Natural killer cell (primary cell): ENCODE results near the gene GMFB. TPM values are rescaled to one million over a fixed set of nuclear protein-coding genes. Genes with fewer than 3 reads are reported as not detected.

ENCODE experiments used
- ATAC-seq, 3 donors: fragments of 150-1000 bp in 2 of 3; fragments of 200-7000 bp in 1 of 3; cut with Tn5 transposase; 1 replicate in 1 of 3; 2 replicates in 2 of 3; pipeline ENCODE4 v1.10.0; 2021; ENCODE audit warnings: mild to moderate bottlenecking in 2 of 3, moderate library complexity in 2 of 3
- DNase-seq, 2 donors: peaks; one replicate each; pipeline versions ENCODE4 v3.0.0 to v3.0.0-alpha.2; 2013 to 2021; ENCODE audit warnings: mixed read lengths in 1 of 2
- H3K27ac ChIP-seq: one replicate; pipeline ENCODE4 v1.5.1; 2013; ENCODE audit warnings: mild to moderate bottlenecking, low read length
- H3K27me3 ChIP-seq: one replicate; pipeline ENCODE4 v1.6.1; 2013; ENCODE audit warnings: low read length; ENCODE audit not compliant: control insufficient read depth, insufficient read depth
- H3K36me3 ChIP-seq: one replicate; pipeline ENCODE4 v1.6.1; 2013; ENCODE audit warnings: low read length; ENCODE audit not compliant: control insufficient read depth, insufficient read depth
- H3K4me1 ChIP-seq: one replicate; pipeline ENCODE4 v1.6.1; 2013; ENCODE audit warnings: low read length; ENCODE audit not compliant: control insufficient read depth, insufficient read depth
- H3K4me3 ChIP-seq: one replicate; pipeline ENCODE4 v1.5.1; 2013; ENCODE audit warnings: low read length
- H3K9me3 ChIP-seq: one replicate; pipeline ENCODE4 v1.6.1; 2013; ENCODE audit warnings: low read length; ENCODE audit not compliant: control insufficient read depth, insufficient read depth
- H3K27ac Mint-ChIP-seq, 2 donors: one replicate each; pipeline ENCODE4 v1.8.0; 2022; ENCODE audit warnings: mild to moderate bottlenecking in 2 of 2, mixed read lengths in 2 of 2, moderate library complexity in 1 of 2
- H3K27me3 Mint-ChIP-seq, 2 donors: one replicate each; pipeline ENCODE4 v1.8.0; 2022; ENCODE audit warnings: low read depth in 2 of 2, mixed read lengths in 2 of 2
- H3K36me3 Mint-ChIP-seq: one replicate; pipeline ENCODE4 v1.8.0; 2022; ENCODE audit warnings: mixed read lengths
- H3K4me1 Mint-ChIP-seq, 2 donors: one replicate each; pipeline ENCODE4 v1.8.0; 2022; ENCODE audit warnings: mixed read lengths in 2 of 2
- H3K4me3 Mint-ChIP-seq: one replicate; pipeline ENCODE4 v1.8.0; 2022; ENCODE audit warnings: mild to moderate bottlenecking, moderate library complexity, mixed read lengths
- H3K9me3 Mint-ChIP-seq, 2 donors: one replicate each; pipeline ENCODE4 v1.8.0; 2022; ENCODE audit warnings: mixed read lengths in 2 of 2
- CTCF ChIP-seq: fragments of 200-600 bp; IDR thresholded peaks from one replicate; pipeline ENCODE4 v1.8.0; 2022; ENCODE audit warnings: antibody characterized with exemption
- WGBS: methylation state at CpG from one replicate; pipeline ENCODE4 v1.1.7; 2013; ENCODE audit warnings: missing lambda C conversion rate; ENCODE audit not compliant: insufficient coverage; 5-methylcytosine and 5-hydroxymethylcytosine counted together
- intact Hi-C: fragments of 100-400 bp; cut with micrococcal nuclease; formaldehyde crosslinking; loops from one replicate; pipeline ENCODE4 v1.14.2; 2022
- total RNA-seq, 4 donors: library from RNA; stranded (reverse); fragments of 120-200 nt in 1 of 4; gene quantifications; one replicate each; pipeline versions ENCODE4 v1.2.3 to v1.2.4, GENCODE V29; 2013 to 2022

GMFB gene
- total RNA-seq, 3 donors from 2014 or later (not counting 1 experiment from before 2014, with no cell fraction given), result 46.4 to 55.1 (median 52.8) TPM

- Histone ChIP-seq H3K4me1 (peaks cover 3% of the 10 kb centered on the region), H3K27me3 (no peaks in the 10 kb centered on the region), H3K4me3 (no peak overlapping the region), H3K9me3 (no peaks in the 10 kb centered on the region), H3K27ac (no peak overlapping the region), H3K36me3 (no peaks in the 10 kb centered on the region)
- no peak for TF ChIP-seq CTCF
- 93% methylated on average over 8 of the region's 8 CpGs for WGBS
- peaks cover 9 to 35% of the 10 kb centered on the region in 2 donors for H3K27me3 Mint-ChIP-seq
- no peak overlapping the region for H3K4me3 Mint-ChIP-seq
- DNase-seq (no peak), ATAC-seq (peak in 1 of 3 donors; percentile 65)
- H3K36me3 Mint-ChIP-seq, result no peaks in the 10 kb centered on the region
- H3K9me3 Mint-ChIP-seq, result no peaks in the 10 kb centered on the region
- no peak overlapping the region for H3K27ac Mint-ChIP-seq
- intact Hi-C loops, result no loop called here
- peaks cover 0 to under 1% of the 10 kb centered on the region in 2 donors for H3K4me1 Mint-ChIP-seq
Observed at GRCh38 chr14:54447231-54447692, 41.5 kb downstream of the GMFB start.

- Mint-ChIP-seq H3K27me3 (peaks cover 9 to 35% of the 10 kb centered on the region in 2 donors), H3K27ac (no peak overlapping the region), H3K9me3 (no peaks in the 10 kb centered on the region), H3K36me3 (no peaks in the 10 kb centered on the region), H3K4me3 (no peak overlapping the region), H3K4me1 (peaks cover 9 to 11% of the 10 kb centered on the region in 2 donors)
- Histone ChIP-seq H3K36me3 (no peaks in the 10 kb centered on the region), H3K27me3 (no peaks in the 10 kb centered on the region), H3K4me1 (peaks cover 6% of the 10 kb centered on the region), H3K27ac (no peak overlapping the region), H3K4me3 (no peak overlapping the region), H3K9me3 (no peaks in the 10 kb centered on the region)
- DNase-seq (no peak), ATAC-seq (no peak)
- no peak for TF ChIP-seq CTCF
- intact Hi-C loops, result no loop called here
- WGBS, result 53% methylated on average over 4 of the region's 5 CpGs
Observed at GRCh38 chr14:54446161-54446693, 42.6 kb downstream of the GMFB start.

- no peak overlapping the region for H3K27ac Mint-ChIP-seq
- WGBS, result 91% methylated on average over 7 of the region's 7 CpGs
Observed at GRCh38 chr14:54444681-54445080, 44.1 kb downstream of the GMFB start.

More at GRCh38 chr14:54444681-54445080, 44.1 kb downstream of the GMFB start:
- H3K36me3 ChIP-seq, result no peaks in the 10 kb centered on the region
- Mint-ChIP-seq H3K9me3 (no peaks in the 10 kb centered on the region), H3K4me1 (peaks cover 20% of the 10 kb centered on the region in 2 donors), H3K4me3 (no peak overlapping the region), H3K36me3 (no peaks in the 10 kb centered on the region), H3K27me3 (peaks cover 9 to 35% of the 10 kb centered on the region in 2 donors)
- no peak for TF ChIP-seq CTCF
- H3K4me3 ChIP-seq, result no peak overlapping the region
- no peaks in the 10 kb centered on the region for H3K27me3 ChIP-seq
- DNase-seq (no peak), ATAC-seq (no peak)
- H3K27ac ChIP-seq, result no peak overlapping the region
- intact Hi-C loops, result no loop called here
- peaks cover 7% of the 10 kb centered on the region for H3K4me1 ChIP-seq
- H3K9me3 ChIP-seq, result no peaks in the 10 kb centered on the region
